B cell (primary cell): ENCODE results near the gene CHKA.

Experiments
- CTCF ChIP-seq: fragments of 200-600 bp; IDR thresholded peaks from one replicate; pipeline ENCODE4 v1.8.0; 2022; ENCODE audit warnings: antibody characterized with exemption, mild to moderate bottlenecking
- EZH2 ChIP-seq: IDR thresholded peaks from 2 replicates; pipeline ENCODE4 v1.6.1; 2012; ENCODE audit warnings: borderline replicate concordance, low read depth, mild to moderate bottlenecking, moderate library complexity, low read length; ENCODE audit not compliant: insufficient read depth, poor library complexity, severe bottlenecking

DNA sequence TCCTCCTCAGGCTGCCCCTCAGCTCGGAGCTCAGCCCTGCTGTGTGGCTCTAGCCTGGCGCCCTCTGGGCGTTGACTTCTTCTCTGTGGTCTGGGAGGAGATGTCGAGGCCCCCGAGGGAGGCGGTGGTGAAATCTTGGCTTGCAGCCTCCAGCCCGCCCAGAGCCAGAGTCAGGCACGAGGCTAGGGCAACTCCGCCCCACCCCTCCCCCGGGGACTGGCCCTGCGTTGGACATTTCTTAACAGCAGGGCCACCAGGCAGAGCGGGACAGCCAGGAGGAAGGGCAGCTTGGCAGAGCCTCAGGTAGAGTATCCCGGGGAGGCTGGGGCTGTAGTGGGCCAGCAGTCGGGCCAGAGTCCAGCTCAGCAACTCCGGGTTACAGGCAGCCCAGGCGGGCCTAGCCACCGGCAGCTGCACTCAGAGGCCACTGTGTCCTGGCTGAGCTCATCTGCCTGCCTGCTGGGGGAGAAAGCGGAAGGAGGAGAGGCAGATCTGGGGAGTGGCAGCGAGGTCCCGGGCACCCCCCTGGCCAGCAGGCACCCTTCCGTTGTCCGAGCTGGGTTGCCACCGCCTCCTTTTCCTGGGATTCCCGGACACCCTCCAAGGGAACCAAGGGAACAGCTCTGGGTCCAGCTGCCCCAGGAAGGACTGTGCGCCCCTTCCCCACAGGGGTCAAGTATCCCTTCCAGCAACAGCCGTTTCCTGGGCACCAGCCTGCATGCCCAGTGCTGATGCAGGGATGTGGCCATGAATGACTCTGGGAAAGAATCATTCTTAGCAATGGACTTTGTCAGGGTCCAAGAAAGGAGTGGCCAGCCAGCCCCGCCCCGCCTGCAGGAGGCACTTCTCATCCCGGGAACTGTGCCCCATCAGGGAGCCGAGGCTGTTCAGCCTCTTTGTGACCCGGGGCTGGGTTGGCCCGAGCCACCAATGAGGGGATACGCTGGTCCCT lies 110.8 kb downstream of the CHKA start, which contains the start of gene ALDH3B1:
- TF ChIP-seq CTCF, result no peak
- no peak for TF ChIP-seq EZH2
